ENCODE results near the gene ZDHHC21. TPM values are rescaled to one million over a fixed set of nuclear protein-coding genes. Genes with fewer than 3 reads are reported as not detected.

ZDHHC21 gene
- total and polyA plus RNA-seq, 2 donors (not counting 3 experiments of a cell fraction or from before 2014, with no cell fraction given), result 7.2 to 25.9 TPM

GRCh38 chr9:14723301-14723700 lies 30.1 kb upstream of the ZDHHC21 start:
- no TSS peak for BruUV-seq (replicated peaks)
- no peaks in the 10 kb centered on the region for H4K20me1 ChIP-seq (replicated peaks; ENCODE audit: control insufficient read depth, extremely low read depth, insufficient read depth, low read length)
- H3K9ac ChIP-seq (replicated peaks; ENCODE audit: extremely low read depth, insufficient read depth, low read length), result no peak overlapping the region
- H3K36me3 ChIP-seq (ENCODE audit: control insufficient read depth in 2 of 2, extremely low read depth in 1 of 2, insufficient read depth in 2 of 2, low read length in 2 of 2), result no peaks in the 10 kb centered on the region
- no peaks in the 10 kb centered on the region for H3K27me3 ChIP-seq (ENCODE audit: control insufficient read depth in 2 of 2, insufficient read depth in 2 of 2, low read length in 2 of 2)
- H3K4me1 ChIP-seq (ENCODE audit: control insufficient read depth, extremely low read depth, insufficient read depth, low read length), result no peaks in the 10 kb centered on the region
- no peak overlapping the region for H3K4me3 ChIP-seq (replicated peaks in 1 of 3; ENCODE audit: insufficient read depth in 1 of 3, low read depth in 1 of 3, low read length in 3 of 3)
- no peak overlapping the region for H3K27ac ChIP-seq (ENCODE audit: insufficient read depth, low read depth, low read length)
- H3K79me2 ChIP-seq (ENCODE audit: control insufficient read depth, insufficient read depth, low read length), result no peaks in the 10 kb centered on the region
- dilution Hi-C loops (cut with MboI; ENCODE audit: extremely low pct_ligation_motif_present, low sequenced_read_pairs) (no loop called here), intact Hi-C loops (cut with micrococcal nuclease) (no loop called here)
- no peak overlapping the region for H3K4me2 ChIP-seq (ENCODE audit: insufficient read depth, low read length)
- no peak overlapping the region for H2AFZ ChIP-seq (ENCODE audit: low read depth, low read length)
- no peaks in the 10 kb centered on the region for H3K9me3 ChIP-seq (replicated peaks; ENCODE audit: control insufficient read depth, insufficient read depth, low read length)
- no peak for FAIRE-seq
- ChIA-PET CTCF (interaction anchor here (0.8 kb wide), 1 partner anchor 31 kb away, joined by 3 read pairs; the partner anchor contains the start of gene ZDHHC21), POLR2A (no interaction called here)
- no peaks in the 10 kb centered on the region for H3K9me1 ChIP-seq (replicated peaks; ENCODE audit: control insufficient read depth, extremely low read depth, insufficient read depth, low read length)
- TF ChIP-seq GATA2 (IDR thresholded peaks at IDR 0.05; ENCODE audit: insufficient read depth, insufficient read length, low read depth, low read length) (no peak), POLR2A (IDR thresholded peaks at IDR 0.05; ENCODE audit: low read depth, low read length) (no peak), FOS (IDR thresholded peaks at IDR 0.05; ENCODE audit: borderline replicate concordance, insufficient read depth, low read length) (no peak), POLR2AphosphoS5 (IDR thresholded peaks at IDR 0.05; ENCODE audit: insufficient read depth, low read depth, low read length) (no peak), CTCF (IDR thresholded peaks at IDR 0.05; ENCODE audit: extremely low read depth in 1 of 2, insufficient read depth in 1 of 2, low read depth in 1 of 2, low read length in 2 of 2) (no peak), MAX (IDR thresholded peaks at IDR 0.05; ENCODE audit: insufficient read depth, insufficient read length) (no peak), EZH2 (IDR thresholded peaks at IDR 0.05; ENCODE audit: borderline replicate concordance, low read depth, low read length, severe bottlenecking) (no peak), MYC (IDR thresholded peaks at IDR 0.05; ENCODE audit: low read depth, low read length) (no peak), JUN (IDR thresholded peaks at IDR 0.05; ENCODE audit: borderline replicate concordance, insufficient read depth, insufficient read length, low read depth) (no peak)
- DNase-seq (ENCODE audit: low read depth, low spot score), result no peak
